MCF 10A (cell line): ENCODE results near the gene RELN. TPM values are rescaled to one million over a fixed set of nuclear protein-coding genes. Genes with fewer than 3 reads are reported as not detected.

Source experiments
- BruUV-seq: library from RNA; stranded (reverse); fragments of 400-500 nt; replicated peaks from 2 replicates; lab custom pipeline; 2021; lab: Mats Ljungman, UMichigan
- CTCF ChIA-PET: fragments of 300-600 bp; sonication (Branson Sonifier 250); formaldehyde crosslinking; extraction: SDS; loops from one replicate; lab custom pipeline; 2021; ENCODE audit warnings: antibody characterized with exemption, inconsistent platforms; lab: Yijun Ruan, JAX
- POLR2A ChIA-PET: fragments of 300-600, 350-650 bp; sonication (Branson Sonifier 250); formaldehyde crosslinking; extraction: SDS; loops from one replicate; lab custom pipeline; 2020; ENCODE audit warnings: antibody characterized with exemption, inconsistent platforms; lab: Yijun Ruan, JAX
- DNase-seq: peaks from one replicate; pipeline ENCODE4 v3.0.0-alpha.2; 2018; ENCODE audit not compliant: unreplicated experiment
- H3K27ac Mint-ChIP-seq: one replicate; pipeline ENCODE4 v1.8.0; 2022; ENCODE audit warnings: mild to moderate bottlenecking, low read depth, mixed read lengths; ENCODE audit not compliant: unreplicated experiment
- H3K27me3 Mint-ChIP-seq: one replicate; pipeline ENCODE4 v1.8.0; 2022; ENCODE audit warnings: mixed read lengths; ENCODE audit not compliant: insufficient read depth, unreplicated experiment
- H3K36me3 Mint-ChIP-seq: one replicate; pipeline ENCODE4 v1.8.0; 2022; ENCODE audit warnings: mild to moderate bottlenecking, moderate library complexity, mixed read lengths; ENCODE audit not compliant: insufficient read depth, unreplicated experiment
- H3K4me1 Mint-ChIP-seq: one replicate; pipeline ENCODE4 v1.8.0; 2022; ENCODE audit warnings: mixed read lengths; ENCODE audit not compliant: insufficient read depth, unreplicated experiment
- H3K4me3 Mint-ChIP-seq: one replicate; pipeline ENCODE4 v1.8.0; 2022; ENCODE audit warnings: mild to moderate bottlenecking, moderate library complexity, mixed read lengths; ENCODE audit not compliant: unreplicated experiment
- H3K9me3 Mint-ChIP-seq: one replicate; pipeline ENCODE4 v1.8.0; 2022; ENCODE audit warnings: mixed read lengths; ENCODE audit not compliant: unreplicated experiment
- intact Hi-C: fragments of 100-400 bp; cut with micrococcal nuclease; formaldehyde crosslinking; loops from 2 replicates; pipeline ENCODE4 v1.14.1; 2022
- total RNA-seq: library from RNA; stranded (reverse); gene quantifications from 2 replicates; pipeline ENCODE4 v1.2.3, GENCODE V29; 2022
- TF ChIP-seq, protein P1 (sequence below): fragments of 200-600 bp; IDR thresholded peaks from one replicate; pipeline ENCODE4 v1.8.0; 2022; ENCODE audit warnings: antibody characterized with exemption, mild to moderate bottlenecking; ENCODE audit not compliant: unreplicated experiment

Gene RELN
- total RNA-seq, 1 experiment from 2014 or later = not detected

DNA sequence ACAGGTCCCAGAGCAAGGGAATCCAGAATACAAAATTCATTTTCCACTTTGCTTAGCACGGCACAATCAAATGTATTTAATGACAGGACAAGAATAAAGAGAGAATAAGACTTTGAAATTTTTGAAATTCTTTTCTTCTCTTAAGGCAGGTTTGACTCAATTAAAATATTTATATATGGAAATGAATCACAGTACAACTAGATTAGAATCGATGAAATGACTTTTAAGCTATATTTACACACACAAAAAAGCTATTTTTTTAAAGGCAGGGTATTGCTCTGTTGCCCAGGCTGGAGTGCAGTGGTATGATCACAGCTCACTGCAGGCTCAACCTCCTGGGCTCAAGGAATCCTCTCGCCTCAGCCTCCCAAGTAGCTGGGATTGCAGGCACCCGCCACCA, 278.0 kb downstream of the RELN start:
- H3K4me3 Mint-ChIP-seq = no peak overlapping the region
- no peak for DNase-seq
- peaks cover 25% of the 10 kb centered on the region for H3K27me3 Mint-ChIP-seq

DNA sequence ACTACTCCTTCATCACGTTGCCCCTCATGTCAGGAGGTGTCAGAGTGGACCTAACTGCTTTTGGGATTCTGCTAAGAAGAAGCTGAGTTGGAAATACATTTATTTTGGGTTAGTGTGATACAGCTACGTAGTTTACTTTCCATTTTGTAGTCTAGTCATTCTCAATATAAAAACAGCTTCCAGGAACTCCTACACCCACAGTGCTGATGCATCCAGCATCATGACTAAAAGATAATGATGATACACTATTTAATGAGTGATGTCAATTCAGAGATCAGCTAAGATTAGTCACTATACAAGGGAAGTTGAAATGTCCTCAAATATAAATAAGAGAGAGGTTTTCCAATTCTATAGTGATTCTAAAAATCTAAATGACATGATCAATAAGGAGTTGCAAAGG, 279.2 kb downstream of the RELN start:
- no peak overlapping the region for H3K27ac Mint-ChIP-seq
- CTCF ChIA-PET = interaction anchor here (0.5 to 0.6 kb wide), 2 partner anchors 264 to 308 kb away, joined by 3 read pairs; no protein-coding TSS in a partner anchor
- BruUV-seq = no TSS peak

More for the DNA sequence above, 278.0 kb downstream of the RELN start:
- no TSS peak for BruUV-seq
- no peaks in the 10 kb centered on the region for H3K4me1 Mint-ChIP-seq
- CTCF ChIA-PET = interaction anchor here (0.5 kb wide), 1 partner anchor 24 kb away, joined by 3 read pairs; no protein-coding TSS in a partner anchor
- TF ChIP-seq, protein P1, sequence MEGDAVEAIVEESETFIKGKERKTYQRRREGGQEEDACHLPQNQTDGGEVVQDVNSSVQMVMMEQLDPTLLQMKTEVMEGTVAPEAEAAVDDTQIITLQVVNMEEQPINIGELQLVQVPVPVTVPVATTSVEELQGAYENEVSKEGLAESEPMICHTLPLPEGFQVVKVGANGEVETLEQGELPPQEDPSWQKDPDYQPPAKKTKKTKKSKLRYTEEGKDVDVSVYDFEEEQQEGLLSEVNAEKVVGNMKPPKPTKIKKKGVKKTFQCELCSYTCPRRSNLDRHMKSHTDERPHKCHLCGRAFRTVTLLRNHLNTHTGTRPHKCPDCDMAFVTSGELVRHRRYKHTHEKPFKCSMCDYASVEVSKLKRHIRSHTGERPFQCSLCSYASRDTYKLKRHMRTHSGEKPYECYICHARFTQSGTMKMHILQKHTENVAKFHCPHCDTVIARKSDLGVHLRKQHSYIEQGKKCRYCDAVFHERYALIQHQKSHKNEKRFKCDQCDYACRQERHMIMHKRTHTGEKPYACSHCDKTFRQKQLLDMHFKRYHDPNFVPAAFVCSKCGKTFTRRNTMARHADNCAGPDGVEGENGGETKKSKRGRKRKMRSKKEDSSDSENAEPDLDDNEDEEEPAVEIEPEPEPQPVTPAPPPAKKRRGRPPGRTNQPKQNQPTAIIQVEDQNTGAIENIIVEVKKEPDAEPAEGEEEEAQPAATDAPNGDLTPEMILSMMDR = no peak
- POLR2A ChIA-PET = no interaction called here
- intact Hi-C loops = no loop called here
- H3K36me3 Mint-ChIP-seq = no peaks in the 10 kb centered on the region
- no peak overlapping the region for H3K27ac Mint-ChIP-seq
- H3K9me3 Mint-ChIP-seq = no peaks in the 10 kb centered on the region

DNA sequence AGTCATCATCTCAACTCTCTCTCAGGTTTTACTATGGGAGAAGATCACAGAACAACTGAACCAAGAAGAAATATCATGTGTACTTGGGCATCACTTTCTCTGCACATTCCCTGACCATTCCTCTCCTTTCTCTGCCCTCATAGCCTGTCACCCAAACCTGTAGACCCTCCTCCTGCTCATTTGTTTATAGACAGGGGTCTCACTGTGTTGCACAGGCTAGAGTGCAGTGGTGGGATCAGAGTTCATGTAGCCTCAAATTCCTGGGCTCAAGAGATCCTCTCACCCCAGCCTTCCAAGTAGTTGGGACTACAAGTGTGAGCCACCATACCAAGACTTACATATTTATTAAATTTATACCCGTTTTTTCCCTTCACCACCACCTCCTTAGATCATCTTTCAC, 282.7 kb downstream of the RELN start:
- no peak overlapping the region for H3K4me3 Mint-ChIP-seq
- no TSS peak for BruUV-seq
- CTCF ChIA-PET = no interaction called here
- no peak for DNase-seq
- no peak overlapping the region for H3K27ac Mint-ChIP-seq
- H3K27me3 Mint-ChIP-seq = peaks cover 35% of the 10 kb centered on the region
- TF ChIP-seq, protein P1 = no peak
- H3K36me3 Mint-ChIP-seq = no peaks in the 10 kb centered on the region
- intact Hi-C loops = no loop called here
- POLR2A ChIA-PET = no interaction called here
- H3K4me1 Mint-ChIP-seq = no peaks in the 10 kb centered on the region
- no peaks in the 10 kb centered on the region for H3K9me3 Mint-ChIP-seq

More for the DNA sequence above, 279.2 kb downstream of the RELN start:
- H3K36me3 Mint-ChIP-seq = no peaks in the 10 kb centered on the region
- H3K27me3 Mint-ChIP-seq = peaks cover 16% of the 10 kb centered on the region
- POLR2A ChIA-PET = no interaction called here
- no peaks in the 10 kb centered on the region for H3K4me1 Mint-ChIP-seq
- no peak for DNase-seq
- intact Hi-C loops = no loop called here
- H3K4me3 Mint-ChIP-seq = no peak overlapping the region
- TF ChIP-seq, protein P1 = no peak
- H3K9me3 Mint-ChIP-seq = no peaks in the 10 kb centered on the region

DNA sequence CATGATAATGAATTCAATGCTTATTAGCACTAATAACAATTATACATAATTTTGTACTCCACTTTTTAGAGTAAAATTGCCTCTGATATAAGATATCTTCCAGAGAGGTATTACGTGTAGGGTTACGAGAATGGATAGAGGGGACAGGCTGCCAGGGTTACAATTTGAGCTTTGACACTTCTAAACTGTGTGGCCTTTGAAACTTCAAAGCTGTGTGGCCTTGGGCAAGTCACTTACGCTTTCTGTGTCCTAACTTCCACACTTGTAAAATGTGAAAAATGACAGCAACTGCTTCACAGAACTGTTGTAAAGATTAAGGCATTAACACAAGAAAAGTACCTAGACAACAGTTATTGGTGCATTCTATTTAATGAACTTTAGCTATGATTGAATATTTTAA, 283.9 kb downstream of the RELN start:
- no peaks in the 10 kb centered on the region for H3K9me3 Mint-ChIP-seq
- no peak overlapping the region for H3K4me3 Mint-ChIP-seq
- ChIA-PET CTCF (no interaction called here), POLR2A (no interaction called here)
- no TSS peak for BruUV-seq
- no peak overlapping the region for H3K27ac Mint-ChIP-seq
- intact Hi-C loops = no loop called here
- no peaks in the 10 kb centered on the region for H3K4me1 Mint-ChIP-seq
- no peaks in the 10 kb centered on the region for H3K36me3 Mint-ChIP-seq
- no peak for DNase-seq
- TF ChIP-seq, protein P1 = no peak
- peaks cover 35% of the 10 kb centered on the region for H3K27me3 Mint-ChIP-seq
